Retinal pigment epithelial cell (primary cell): ENCODE results near the gene RAB3IP.
"Not testable (repeated sequence)": the region's sequence is repeated elsewhere in the genome, so short reads cannot be mapped to it uniquely, and the experiment has no call there.

Experiments
- DNase-seq: peaks from one replicate; pipeline ENCODE4 v3.0.0-alpha.2; 2010; ENCODE audit warnings: low read depth
- H3K4me3 ChIP-seq: 2 replicates; pipeline ENCODE4 v1.5.1; 2011; ENCODE audit warnings: mild to moderate bottlenecking, low read length, control low read depth, moderate library complexity
- TF ChIP-seq, protein P1 (sequence below): conservative IDR thresholded peaks from 2 replicates; pipeline ENCODE4 v1.5.1; 2011; ENCODE audit warnings: low read depth, low read length, control low read depth, inconsistent platforms

Gene RAB3IP

DNA sequence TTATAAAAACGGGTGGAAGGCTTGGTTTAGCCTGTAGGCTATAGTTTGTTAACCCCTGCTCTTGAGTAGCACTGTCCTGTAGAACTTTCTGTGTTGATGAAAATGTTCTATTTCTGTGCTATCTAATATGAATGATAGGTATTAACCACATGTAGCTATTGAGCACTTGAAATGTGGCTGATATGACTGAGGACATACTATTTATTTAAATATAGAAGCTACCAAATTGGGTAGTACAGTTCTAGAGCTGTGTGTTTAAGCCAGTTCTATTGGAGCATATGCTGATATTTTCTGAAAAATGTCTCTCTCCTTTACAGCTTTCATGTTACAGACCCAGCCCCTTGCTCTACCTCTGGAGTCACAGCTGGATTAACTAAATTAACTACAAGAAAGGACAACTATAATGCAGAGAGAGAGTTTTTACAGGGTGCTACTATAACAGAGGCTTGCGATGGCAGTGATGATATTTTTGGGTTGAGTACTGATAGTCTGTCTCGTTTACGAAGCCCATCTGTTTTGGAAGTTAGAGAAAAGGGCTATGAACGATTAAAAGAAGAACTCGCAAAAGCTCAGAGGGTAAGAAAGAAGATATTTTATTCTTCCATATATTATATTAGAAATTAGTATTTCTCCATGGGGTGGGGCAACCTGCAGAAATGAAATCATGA, 17.6 kb downstream of the RAB3IP start:
- no peak overlapping the region for H3K4me3 ChIP-seq
- TF ChIP-seq, protein P1, sequence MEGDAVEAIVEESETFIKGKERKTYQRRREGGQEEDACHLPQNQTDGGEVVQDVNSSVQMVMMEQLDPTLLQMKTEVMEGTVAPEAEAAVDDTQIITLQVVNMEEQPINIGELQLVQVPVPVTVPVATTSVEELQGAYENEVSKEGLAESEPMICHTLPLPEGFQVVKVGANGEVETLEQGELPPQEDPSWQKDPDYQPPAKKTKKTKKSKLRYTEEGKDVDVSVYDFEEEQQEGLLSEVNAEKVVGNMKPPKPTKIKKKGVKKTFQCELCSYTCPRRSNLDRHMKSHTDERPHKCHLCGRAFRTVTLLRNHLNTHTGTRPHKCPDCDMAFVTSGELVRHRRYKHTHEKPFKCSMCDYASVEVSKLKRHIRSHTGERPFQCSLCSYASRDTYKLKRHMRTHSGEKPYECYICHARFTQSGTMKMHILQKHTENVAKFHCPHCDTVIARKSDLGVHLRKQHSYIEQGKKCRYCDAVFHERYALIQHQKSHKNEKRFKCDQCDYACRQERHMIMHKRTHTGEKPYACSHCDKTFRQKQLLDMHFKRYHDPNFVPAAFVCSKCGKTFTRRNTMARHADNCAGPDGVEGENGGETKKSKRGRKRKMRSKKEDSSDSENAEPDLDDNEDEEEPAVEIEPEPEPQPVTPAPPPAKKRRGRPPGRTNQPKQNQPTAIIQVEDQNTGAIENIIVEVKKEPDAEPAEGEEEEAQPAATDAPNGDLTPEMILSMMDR: no peak
- no peak for DNase-seq

DNA sequence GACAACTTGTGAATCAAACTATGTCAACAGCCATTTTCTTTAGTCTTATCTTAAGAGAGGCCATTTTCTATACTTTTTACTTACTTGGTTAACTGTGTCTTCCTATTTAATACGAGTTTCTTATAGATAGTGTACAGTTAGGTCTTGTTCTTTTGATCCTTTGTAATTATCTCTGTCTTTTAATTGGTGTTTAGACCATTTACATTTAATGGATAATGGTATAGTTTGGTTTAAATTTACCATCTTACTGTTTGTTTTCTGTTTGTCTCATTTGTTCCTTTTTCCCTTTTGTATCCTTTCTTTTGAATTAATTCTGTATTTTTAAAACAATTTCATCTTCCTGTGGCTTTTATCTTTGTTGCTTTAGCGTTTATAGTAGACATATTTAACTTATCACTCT, 19.4 kb downstream of the RAB3IP start:
- no peak for DNase-seq
- no peak overlapping the region for H3K4me3 ChIP-seq
- TF ChIP-seq, protein P1: no peak

DNA sequence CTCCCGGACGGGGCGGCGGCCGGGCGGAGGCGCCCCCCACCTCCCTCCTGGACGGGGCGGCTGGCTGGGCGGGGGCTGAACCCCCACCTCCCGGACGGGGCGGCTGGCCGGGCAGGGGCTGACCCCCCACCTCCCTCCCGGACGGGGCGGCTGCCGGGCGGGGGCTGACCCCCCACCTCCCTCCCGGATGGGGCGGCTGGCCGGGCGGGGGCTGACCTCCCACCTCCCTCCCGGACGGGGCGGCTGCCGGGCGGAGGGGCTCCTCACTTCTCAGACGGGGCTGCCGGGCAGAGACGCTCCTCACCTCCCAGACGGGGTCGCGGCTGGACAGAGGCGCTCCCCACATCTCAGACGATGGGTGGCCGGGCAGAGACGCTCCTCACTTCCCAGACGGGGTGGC, 20.9 kb downstream of the RAB3IP start:
- not testable (repeated sequence) for DNase-seq, H3K4me3 ChIP-seq

DNA sequence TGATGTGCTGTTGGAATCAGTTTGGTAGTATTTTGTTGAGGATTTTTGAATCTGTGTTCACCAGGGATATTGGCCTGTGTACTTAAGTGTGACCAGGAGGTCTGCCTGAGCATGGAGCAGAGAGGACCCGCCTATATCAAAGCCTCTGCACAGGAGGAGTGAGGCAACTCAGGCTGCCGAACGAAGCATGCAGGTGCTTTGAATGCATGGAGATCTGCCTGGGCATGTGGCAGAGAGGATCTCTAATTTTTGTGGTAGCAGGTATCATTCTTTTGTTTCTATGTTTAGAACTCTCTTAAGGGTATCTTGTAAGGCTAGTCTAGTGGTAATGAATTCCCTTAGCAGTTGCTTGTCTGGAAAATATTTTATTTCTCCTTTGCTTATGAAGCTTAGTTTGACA, 26.9 kb downstream of the RAB3IP start:
- H3K4me3 ChIP-seq: no peak overlapping the region
- TF ChIP-seq, protein P1: no peak
- DNase-seq: no peak

DNA sequence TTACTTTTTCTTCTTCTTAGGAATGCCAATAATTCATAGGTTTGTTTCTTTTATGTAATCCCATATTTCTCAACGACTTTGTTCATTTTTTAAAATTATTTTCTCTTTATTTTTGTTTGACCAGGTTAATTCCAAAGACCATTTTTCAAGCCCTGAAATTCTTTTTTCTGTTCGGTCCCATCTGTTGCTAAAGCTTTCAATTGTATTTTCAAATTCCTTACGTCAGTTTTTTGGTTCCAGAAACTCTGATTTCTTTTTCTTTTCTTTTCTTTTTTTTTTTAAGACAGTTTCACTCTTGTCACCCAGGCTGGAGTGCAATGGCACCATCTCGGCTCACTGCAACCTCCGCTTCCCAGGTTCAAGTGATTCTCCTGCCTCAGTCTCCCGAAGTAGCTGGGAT, 27.6 kb downstream of the RAB3IP start:
- DNase-seq: no peak
- TF ChIP-seq, protein P1: no peak
- H3K4me3 ChIP-seq: no peak overlapping the region

DNA sequence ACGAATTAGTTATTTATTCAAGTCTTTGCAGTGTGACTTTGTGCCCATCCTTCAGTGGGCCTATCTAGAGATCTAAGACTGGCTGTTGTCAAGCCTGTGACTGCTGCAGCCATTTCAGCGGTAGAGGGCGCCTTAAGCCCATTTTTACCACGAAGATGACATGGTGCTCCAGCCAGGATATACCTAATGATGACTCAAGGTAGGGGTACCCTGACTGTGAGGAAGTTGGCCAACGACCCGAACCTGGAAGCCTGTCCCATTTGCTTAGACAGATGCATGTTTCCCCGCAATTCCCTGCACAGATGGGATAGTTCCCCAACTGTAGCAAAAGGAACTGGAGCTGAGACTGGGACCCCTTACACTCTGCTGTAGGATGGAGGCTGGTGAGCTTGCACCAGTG, 41.3 kb downstream of the RAB3IP start:
- DNase-seq: no peak
- no peak overlapping the region for H3K4me3 ChIP-seq
- TF ChIP-seq, protein P1: peak; percentile 52

DNA sequence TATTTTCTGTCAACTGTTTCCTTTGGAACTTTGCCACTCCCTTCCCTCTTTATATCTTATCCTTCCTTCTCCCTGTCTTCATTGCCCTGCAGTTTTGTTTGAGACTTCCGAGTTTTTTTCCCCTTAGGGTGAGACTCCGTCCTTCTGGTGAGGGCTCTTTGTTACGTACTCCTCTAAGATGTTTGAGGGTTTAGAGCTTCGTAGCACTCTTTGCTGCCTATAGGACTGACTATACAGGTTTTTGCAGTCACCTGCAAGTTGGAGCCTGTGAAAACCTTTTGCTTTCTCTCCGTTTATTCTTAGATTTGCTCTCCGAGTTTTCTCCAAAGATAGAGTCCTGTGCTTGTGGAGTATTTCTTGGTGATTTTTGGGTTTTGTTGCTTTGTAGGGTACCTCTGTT, 44.7 kb downstream of the RAB3IP start:
- DNase-seq: no peak
- TF ChIP-seq, protein P1: no peak
- no peak overlapping the region for H3K4me3 ChIP-seq

DNA sequence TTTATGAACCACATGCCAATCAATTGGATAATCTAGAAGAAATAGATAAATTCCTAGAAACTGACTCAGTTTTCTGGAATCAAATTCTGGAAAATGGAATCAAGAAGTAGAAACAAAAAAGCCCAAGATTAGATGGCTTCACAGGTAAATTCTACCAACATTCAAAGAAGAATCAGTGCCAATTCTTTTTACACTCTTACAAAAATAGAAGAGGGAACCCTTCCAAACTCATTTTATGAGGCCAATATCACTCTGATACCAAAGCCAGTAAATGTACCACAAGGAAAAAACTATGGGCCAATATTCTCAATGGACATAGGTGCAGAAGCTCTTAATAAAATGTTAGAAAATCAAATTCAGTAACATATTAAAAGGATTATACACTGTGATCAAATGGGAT, 50.7 kb downstream of the RAB3IP start:
- H3K4me3 ChIP-seq: no peak overlapping the region
- no peak for DNase-seq
- TF ChIP-seq, protein P1: no peak
